Ectodermal cell (in vitro differentiated cells): ENCODE results near the gene ZNF804A.
"Not testable (repeated sequence)": the region's sequence is repeated elsewhere in the genome, so short reads cannot be mapped to it uniquely, and the experiment has no call there.

Experiments used
- H3K27ac ChIP-seq: 2 replicates; pipeline ENCODE4 v1.7.0; 2013; ENCODE audit warnings: mild to moderate bottlenecking, low read depth, low read length; ENCODE audit not compliant: insufficient read depth, poor library complexity, severe bottlenecking
- H3K27me3 ChIP-seq: 2 replicates; pipeline ENCODE4 v1.7.0; 2013; ENCODE audit warnings: mild to moderate bottlenecking, low read length; ENCODE audit not compliant: insufficient read depth, control insufficient read depth, poor library complexity, severe bottlenecking
- H3K36me3 ChIP-seq: one replicate; pipeline ENCODE4 v1.7.0; 2013; ENCODE audit warnings: low read length; ENCODE audit not compliant: control insufficient read depth, insufficient read depth
- H3K4me1 ChIP-seq: one replicate; pipeline ENCODE4 v1.7.0; 2013; ENCODE audit warnings: low read length; ENCODE audit not compliant: control insufficient read depth, insufficient read depth
- H3K4me3 ChIP-seq: 2 replicates; pipeline ENCODE4 v1.7.0; 2013; ENCODE audit warnings: low read depth, low read length, control low read depth; ENCODE audit not compliant: insufficient read depth
- H3K9me3 ChIP-seq: 2 replicates; pipeline ENCODE4 v1.7.0; 2013; ENCODE audit warnings: mild to moderate bottlenecking, low read length, moderate library complexity; ENCODE audit not compliant: control insufficient read depth
- WGBS, 2 experiments: methylation state at CpG; one replicate each; pipeline ENCODE4 v1.1.7; 2013; ENCODE audit warnings: missing lambda C conversion rate in 2 of 2; 5-methylcytosine and 5-hydroxymethylcytosine counted together

ZNF804A gene

GRCh38 chr2:184756161-184756560 is 157.8 kb downstream of the ZNF804A start:
- no CpG with 5 or more reads among the region's 1 CpG for WGBS, 2 experiments
- Histone ChIP-seq H3K4me3 (no peak overlapping the region), H3K36me3 (no peaks in the 10 kb centered on the region), H3K27ac (no peak overlapping the region), H3K27me3 (no peaks in the 10 kb centered on the region), H3K4me1 (no peaks in the 10 kb centered on the region), H3K9me3 (no peaks in the 10 kb centered on the region)

- Histone ChIP-seq H3K4me1 (no peaks in the 10 kb centered on the region), H3K27me3 (no peaks in the 10 kb centered on the region), H3K4me3 (no peak overlapping the region), H3K36me3 (no peaks in the 10 kb centered on the region), H3K9me3 (no peaks in the 10 kb centered on the region), H3K27ac (no peak overlapping the region)
- WGBS, 2 experiments, result 85 to 92% methylated on average over 1 to 2 of the region's 2 CpGs
These were observed 158.6 kb downstream of the ZNF804A start for GRCh38 chr2:184756885-184757284.

GRCh38 chr2:184759557-184760255 is 161.4 kb downstream of the ZNF804A start:
- WGBS, 2 experiments, result 84% methylated on average over 6 of the region's 6 CpGs
- H3K36me3 ChIP-seq, H3K9me3 ChIP-seq, H3K27ac ChIP-seq, H3K27me3 ChIP-seq, H3K4me1 ChIP-seq, H3K4me3 ChIP-seq: not testable (repeated sequence)

- Histone ChIP-seq H3K4me1 (no peaks in the 10 kb centered on the region), H3K36me3 (no peaks in the 10 kb centered on the region), H3K27me3 (no peaks in the 10 kb centered on the region), H3K27ac (no peak overlapping the region), H3K4me3 (no peak overlapping the region), H3K9me3 (no peaks in the 10 kb centered on the region)
- 95 to 100% methylated on average over 1 to 2 of the region's 2 CpGs for WGBS, 2 experiments
These were observed 162.6 kb downstream of the ZNF804A start for GRCh38 chr2:184760931-184761330.

- Histone ChIP-seq H3K27me3 (no peaks in the 10 kb centered on the region), H3K27ac (no peak overlapping the region), H3K36me3 (no peaks in the 10 kb centered on the region), H3K9me3 (no peaks in the 10 kb centered on the region), H3K4me1 (no peaks in the 10 kb centered on the region), H3K4me3 (no peak overlapping the region)
- WGBS, 2 experiments, result 76 to 84% methylated on average over 9 to 10 of the region's 10 CpGs
These were observed 167.0 kb downstream of the ZNF804A start for GRCh38 chr2:184765112-184765895.

- WGBS, 2 experiments, result 97 to 100% methylated on average over 1 to 3 of the region's 3 CpGs
- Histone ChIP-seq H3K27me3 (no peaks in the 10 kb centered on the region), H3K4me1 (no peaks in the 10 kb centered on the region), H3K27ac (no peak overlapping the region), H3K9me3 (no peaks in the 10 kb centered on the region), H3K36me3 (no peaks in the 10 kb centered on the region), H3K4me3 (no peak overlapping the region)
These were observed 168.7 kb downstream of the ZNF804A start for GRCh38 chr2:184767059-184767458.

- WGBS, 2 experiments, result 93 to 96% methylated on average over 2 of the region's 2 CpGs
- no peaks in the 10 kb centered on the region for H3K27me3 ChIP-seq
- H3K36me3 ChIP-seq, result no peaks in the 10 kb centered on the region
- no peak overlapping the region for H3K4me3 ChIP-seq
- no peaks in the 10 kb centered on the region for H3K9me3 ChIP-seq
- H3K4me1 ChIP-seq, result no peaks in the 10 kb centered on the region
- H3K27ac ChIP-seq, result no peak overlapping the region
These were observed 170.7 kb downstream of the ZNF804A start for GRCh38 chr2:184769023-184769422.

GRCh38 chr2:184769686-184770085 is 171.4 kb downstream of the ZNF804A start:
- Histone ChIP-seq H3K36me3 (no peaks in the 10 kb centered on the region), H3K9me3 (no peaks in the 10 kb centered on the region), H3K4me1 (no peaks in the 10 kb centered on the region), H3K4me3 (no peak overlapping the region), H3K27me3 (no peaks in the 10 kb centered on the region), H3K27ac (no peak overlapping the region)
- WGBS, 2 experiments, result no CpG with 5 or more reads among the region's 1 CpG

- Histone ChIP-seq H3K9me3 (no peaks in the 10 kb centered on the region), H3K27ac (no peak overlapping the region), H3K36me3 (no peaks in the 10 kb centered on the region), H3K4me3 (no peak overlapping the region), H3K4me1 (no peaks in the 10 kb centered on the region), H3K27me3 (no peaks in the 10 kb centered on the region)
- WGBS, 2 experiments, result 100% methylated on average over 1 of the region's 2 CpGs
These were observed 181.4 kb downstream of the ZNF804A start for GRCh38 chr2:184779777-184780176.

GRCh38 chr2:184780384-184780783 is 182.1 kb downstream of the ZNF804A start:
- Histone ChIP-seq H3K4me3 (no peak overlapping the region), H3K36me3 (no peaks in the 10 kb centered on the region), H3K4me1 (no peaks in the 10 kb centered on the region), H3K27ac (no peak overlapping the region), H3K27me3 (no peaks in the 10 kb centered on the region), H3K9me3 (no peaks in the 10 kb centered on the region)
- 100% methylated on average over 1 of the region's 1 CpG for WGBS, 2 experiments
